Measurements from ENCODE around the gene ADM5. TPM values are rescaled to one million over a fixed set of nuclear protein-coding genes. Genes with fewer than 3 reads are reported as not detected.

ADM5 gene
- total RNA-seq, 6 experiments from 2014 or later: 0.19 to 0.70 (median 0.51) TPM

- Histone ChIP-seq H3K9me3 (no peaks in the 10 kb centered on the region), H3K27me3 (no peaks in the 10 kb centered on the region), H3K27ac (peak overlapping the region in 2 of 3 donors; percentile 31 to 51), H3K4me3 (no peak overlapping the region), H3K36me3 (no peaks in the 10 kb centered on the region), H3K4me1 (no peaks in the 10 kb centered on the region)
- ATAC-seq (peak in 3 of 4 donors; percentile 41 to 80 (median 43)), DNase-seq (peak in 1 of 3 donors; percentile 32)
- TF ChIP-seq CTCF (IDR thresholded peaks at IDR 0.05) (no peak), POLR2A (IDR thresholded peaks at IDR 0.05) (no peak)
- 62% methylated on average over 20 of the region's 23 CpGs for WGBS (ENCODE audit: insufficient coverage, low coverage, low lambda C conversion rate, missing lambda C conversion rate)
- intact Hi-C loops (cut with DNase I): no loop called here
These were observed 38.0 kb downstream of the ADM5 start for GRCh38 chr19:49727217-49728030.

GRCh38 chr19:49730166-49730565 lies 40.8 kb downstream of the ADM5 start:
- Histone ChIP-seq H3K27me3 (no peaks in the 10 kb centered on the region), H3K4me1 (no peaks in the 10 kb centered on the region), H3K9me3 (no peaks in the 10 kb centered on the region), H3K4me3 (no peak overlapping the region), H3K27ac (no peak overlapping the region), H3K36me3 (no peaks in the 10 kb centered on the region)
- no peak for TF ChIP-seq CTCF (IDR thresholded peaks at IDR 0.05)
- TF ChIP-seq POLR2A (IDR thresholded peaks at IDR 0.05): no peak
- intact Hi-C loops (cut with DNase I): no loop called here
- DNase-seq (no peak), ATAC-seq (no peak)
- 67% methylated on average over 4 of the region's 5 CpGs for WGBS (ENCODE audit: insufficient coverage, low coverage, low lambda C conversion rate, missing lambda C conversion rate)

GRCh38 chr19:49738268-49738667 lies 48.9 kb downstream of the ADM5 start:
- TF ChIP-seq POLR2A (IDR thresholded peaks at IDR 0.05) (no peak), CTCF (IDR thresholded peaks at IDR 0.05) (no peak)
- 76% methylated on average over 4 of the region's 4 CpGs for WGBS (ENCODE audit: insufficient coverage, low coverage, low lambda C conversion rate, missing lambda C conversion rate)

GRCh38 chr19:49739098-49739497 lies 49.7 kb downstream of the ADM5 start:
- TF ChIP-seq CTCF (IDR thresholded peaks at IDR 0.05) (no peak), POLR2A (IDR thresholded peaks at IDR 0.05) (no peak)
- intact Hi-C loops (cut with DNase I): no loop called here
- DNase-seq: no peak
- 100% methylated on average over 1 of the region's 1 CpG for WGBS (ENCODE audit: insufficient coverage, low coverage, low lambda C conversion rate, missing lambda C conversion rate)
- H3K9me3 ChIP-seq: no peaks in the 10 kb centered on the region
- H3K27ac ChIP-seq: no peak overlapping the region
- no peak overlapping the region for H3K4me3 ChIP-seq
- no peaks in the 10 kb centered on the region for H3K4me1 ChIP-seq
- no peak for ATAC-seq
- H3K36me3 ChIP-seq: no peaks in the 10 kb centered on the region
- H3K27me3 ChIP-seq: no peaks in the 10 kb centered on the region

More at GRCh38 chr19:49738268-49738667, 48.9 kb downstream of the ADM5 start:
- ATAC-seq: no peak
- H3K4me3 ChIP-seq: no peak overlapping the region
- H3K27me3 ChIP-seq: no peaks in the 10 kb centered on the region
- H3K36me3 ChIP-seq: no peaks in the 10 kb centered on the region
- intact Hi-C loops (cut with DNase I): no loop called here
- no peak overlapping the region for H3K27ac ChIP-seq
- H3K9me3 ChIP-seq: no peaks in the 10 kb centered on the region
- no peaks in the 10 kb centered on the region for H3K4me1 ChIP-seq
- no peak for DNase-seq

Data from right lobe of liver (tissue), 6 donors.